NCI-H2107 treated with DMSO at 0.1 percent for 48 hours (cell line): ENCODE results near the gene TTC24.
"Not testable (repeated sequence)": the region's sequence is repeated elsewhere in the genome, so short reads cannot be mapped to it uniquely, and the experiment has no call there.

Source experiments
- DNase-seq: peaks from one replicate; lab custom pipeline; 2025; ENCODE audit not compliant: unreplicated experiment; lab: John Stamatoyannopoulos, UW

TTC24 gene

GRCh38 chr1:156579472-156579871 is at the start of gene TTC24:
TTC24 (plus strand) TSS chr1:156579723; CDS start chr1:156581365, 1,642 bp downstream.
- DNase-seq, result no peak

GRCh38 chr1:156530006-156530405 is 49.5 kb upstream of the TTC24 start:
- DNase-seq, result no peak

- no peak for DNase-seq
These were observed 47.1 kb upstream of the TTC24 start for GRCh38 chr1:156532374-156532773.

GRCh38 chr1:156533568-156534220 is 45.8 kb upstream of the TTC24 start:
- DNase-seq, result no peak

GRCh38 chr1:156534424-156535060 is 45.0 kb upstream of the TTC24 start:
- DNase-seq, result no peak

GRCh38 chr1:156537027-156537426 is 42.5 kb upstream of the TTC24 start:
- DNase-seq, result no peak

GRCh38 chr1:156538711-156539440 is 40.6 kb upstream of the TTC24 start:
- no peak for DNase-seq

GRCh38 chr1:156539818-156540355 is 39.6 kb upstream of the TTC24 start:
- no peak for DNase-seq

- DNase-seq, result no peak
These were observed 38.6 kb upstream of the TTC24 start for GRCh38 chr1:156540955-156541354.

- DNase-seq, result no peak
These were observed 36.5 kb upstream of the TTC24 start for GRCh38 chr1:156543066-156543465.

- DNase-seq, result no peak
These were observed 34.9 kb upstream of the TTC24 start for GRCh38 chr1:156544592-156545102.

GRCh38 chr1:156546267-156546666 is 33.3 kb upstream of the TTC24 start:
- DNase-seq, result no peak

GRCh38 chr1:156547434-156547833 is 32.1 kb upstream of the TTC24 start:
- no peak for DNase-seq

- DNase-seq, result no peak
These were observed 31.5 kb upstream of the TTC24 start for GRCh38 chr1:156547982-156548381.

GRCh38 chr1:156549390-156549789 is 30.1 kb upstream of the TTC24 start:
- no peak for DNase-seq

- DNase-seq, result no peak
These were observed 29.7 kb upstream of the TTC24 start for GRCh38 chr1:156549831-156550230.

- DNase-seq, result no peak
These were observed 29.2 kb upstream of the TTC24 start for GRCh38 chr1:156550346-156550745.

GRCh38 chr1:156551066-156551643 is 28.4 kb upstream of the TTC24 start:
- DNase-seq, result no peak

- DNase-seq, result no peak
These were observed 27.7 kb upstream of the TTC24 start for GRCh38 chr1:156551869-156552268.

GRCh38 chr1:156552518-156552917 is 27.0 kb upstream of the TTC24 start:
- DNase-seq, result no peak

GRCh38 chr1:156552937-156553336 is 26.6 kb upstream of the TTC24 start:
- DNase-seq, result not testable (repeated sequence)
